ENCODE data around the gene CEP290.
A peak's percentile ranks its signal among the peaks of the same experiment; 100 is the strongest.

Gene CEP290

GRCh38 chr12:88141774-88142609 lies at the start of gene CEP290, which contains the start of gene TMTC3:
TSS of gene CEP290 (minus strand) at chr12:88142088. CDS start at chr12:88141307, 781 bp downstream.
TSS of gene TMTC3 (plus strand) at chr12:88142307. CDS start at chr12:88148316, 6,009 bp downstream.
- DNase-seq, result peak; percentile 87 to 98

- DNase-seq, result no peak
Measured at GRCh38 chr12:88188180-88188579, 46.3 kb upstream of the CEP290 start.

- DNase-seq, result no peak
Measured at GRCh38 chr12:88187571-88187970, 45.7 kb upstream of the CEP290 start.

- DNase-seq, result no peak
Measured at GRCh38 chr12:88185988-88186387, 44.1 kb upstream of the CEP290 start.

- no peak for DNase-seq
Measured at GRCh38 chr12:88185279-88185678, 43.4 kb upstream of the CEP290 start.

GRCh38 chr12:88184196-88184595 lies 42.3 kb upstream of the CEP290 start:
- DNase-seq, result no peak

- no peak for DNase-seq
Measured at GRCh38 chr12:88182416-88182815, 40.5 kb upstream of the CEP290 start.

- no peak for DNase-seq
Measured at GRCh38 chr12:88181881-88182280, 40.0 kb upstream of the CEP290 start.

- no peak for DNase-seq
Measured at GRCh38 chr12:88179436-88180014, 37.6 kb upstream of the CEP290 start.

- DNase-seq, result no peak
Measured at GRCh38 chr12:88175544-88175943, 33.7 kb upstream of the CEP290 start.

GRCh38 chr12:88172844-88173407 lies 31.0 kb upstream of the CEP290 start:
- no peak for DNase-seq

- DNase-seq, result no peak
Measured at GRCh38 chr12:88167384-88167783, 25.5 kb upstream of the CEP290 start.

GRCh38 chr12:88166179-88166578 lies 24.3 kb upstream of the CEP290 start:
- DNase-seq, result no peak

- DNase-seq, result no peak
Measured at GRCh38 chr12:88163371-88163770, 21.5 kb upstream of the CEP290 start.

- DNase-seq, result no peak
Measured at GRCh38 chr12:88156075-88156654, 14.3 kb upstream of the CEP290 start.

- no peak for DNase-seq
Measured at GRCh38 chr12:88153959-88154358, 12.1 kb upstream of the CEP290 start.

- no peak for DNase-seq
Measured at GRCh38 chr12:88150063-88150462, 8.2 kb upstream of the CEP290 start.

GRCh38 chr12:88145567-88146505 lies 3.9 kb upstream of the CEP290 start:
- DNase-seq, result no peak

- DNase-seq, result no peak
Measured at GRCh38 chr12:88144546-88145468, 2.9 kb upstream of the CEP290 start.

GRCh38 chr12:88144037-88144436 lies 2.1 kb upstream of the CEP290 start:
- DNase-seq, result no peak

- DNase-seq, result no peak
Measured at GRCh38 chr12:88142610-88142991, 713 bp upstream of the CEP290 start.

GRCh38 chr12:88141425-88141773 lies 489 bp downstream of the CEP290 start:
- DNase-seq, result no peak
